CD4-positive, alpha-beta T cell treated with Interleukin-10 for 1 hour (primary cell): ENCODE data around the gene CYP2S1.
"Not testable (repeated sequence)": the region's sequence is repeated elsewhere in the genome, so short reads cannot be mapped to it uniquely, and the experiment has no call there.

Source experiments
- DNase-seq: peaks from one replicate; pipeline ENCODE4 v3.0.0-alpha.2; 2020

CYP2S1 gene, protein sequence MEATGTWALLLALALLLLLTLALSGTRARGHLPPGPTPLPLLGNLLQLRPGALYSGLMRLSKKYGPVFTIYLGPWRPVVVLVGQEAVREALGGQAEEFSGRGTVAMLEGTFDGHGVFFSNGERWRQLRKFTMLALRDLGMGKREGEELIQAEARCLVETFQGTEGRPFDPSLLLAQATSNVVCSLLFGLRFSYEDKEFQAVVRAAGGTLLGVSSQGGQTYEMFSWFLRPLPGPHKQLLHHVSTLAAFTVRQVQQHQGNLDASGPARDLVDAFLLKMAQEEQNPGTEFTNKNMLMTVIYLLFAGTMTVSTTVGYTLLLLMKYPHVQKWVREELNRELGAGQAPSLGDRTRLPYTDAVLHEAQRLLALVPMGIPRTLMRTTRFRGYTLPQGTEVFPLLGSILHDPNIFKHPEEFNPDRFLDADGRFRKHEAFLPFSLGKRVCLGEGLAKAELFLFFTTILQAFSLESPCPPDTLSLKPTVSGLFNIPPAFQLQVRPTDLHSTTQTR

DNA sequence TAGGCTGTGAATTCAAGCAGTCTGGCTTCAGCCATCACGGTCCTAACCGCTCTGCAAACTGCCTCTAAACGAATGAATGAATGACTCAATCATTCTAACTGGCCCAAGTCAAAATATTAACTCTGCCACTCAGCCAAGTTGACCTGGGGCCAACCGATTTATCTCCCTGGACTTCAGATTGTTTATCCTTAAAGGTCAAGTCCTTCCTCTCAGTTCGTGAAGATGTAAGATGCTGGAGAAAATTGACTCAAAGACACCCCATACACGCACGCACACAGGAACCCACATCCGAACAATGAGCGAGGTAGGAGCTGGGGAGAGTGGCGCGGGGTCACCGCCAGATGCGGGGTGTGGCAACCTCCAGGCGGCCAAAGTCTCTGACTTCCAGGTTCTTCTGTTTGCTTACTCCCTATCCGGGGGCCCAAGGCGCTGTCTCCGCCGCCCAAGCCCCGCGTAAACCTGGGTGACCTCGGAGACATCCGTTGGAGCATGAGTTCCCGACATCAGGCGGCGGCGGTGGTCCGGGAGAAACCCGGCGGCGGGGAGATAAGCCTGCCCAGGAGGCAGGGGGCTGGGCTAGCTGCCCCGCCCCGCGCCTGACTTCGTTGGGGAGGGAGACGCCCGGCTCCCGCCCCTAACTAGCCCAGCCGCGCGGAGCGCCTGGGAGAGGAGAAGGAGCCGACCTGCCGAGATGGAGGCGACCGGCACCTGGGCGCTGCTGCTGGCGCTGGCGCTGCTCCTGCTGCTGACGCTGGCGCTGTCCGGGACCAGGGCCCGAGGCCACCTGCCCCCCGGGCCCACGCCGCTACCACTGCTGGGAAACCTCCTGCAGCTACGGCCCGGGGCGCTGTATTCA is at the start of gene CYP2S1:
TSS of gene CYP2S1 (plus strand) at position 646 of the 856 bp plus-strand sequence. CDS start at position 692, 46 bp downstream.
- DNase-seq, result no peak

- peak; percentile 92 for DNase-seq
These were observed 48.6 kb upstream of the CYP2S1 start for GRCh38 chr19:41144403-41144802.

DNA sequence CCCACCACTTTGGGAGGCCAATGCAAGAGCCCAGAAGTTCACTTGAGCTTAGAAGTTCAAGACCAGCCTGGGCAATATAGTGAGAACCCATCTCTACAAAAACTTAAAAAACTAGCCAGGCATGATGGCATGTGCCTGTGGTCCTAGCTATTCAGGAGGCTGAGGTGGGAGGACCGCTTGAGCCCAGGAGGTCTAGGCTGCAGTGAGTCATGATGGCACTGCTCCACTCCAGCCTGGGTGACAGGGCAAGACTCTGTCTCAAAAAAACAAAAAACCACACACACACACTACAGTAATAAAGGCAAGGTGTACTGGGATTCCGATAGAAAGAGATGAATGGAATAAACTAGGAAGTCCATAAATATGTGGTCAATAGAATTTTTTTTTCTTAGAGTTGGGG is 43.2 kb upstream of the CYP2S1 start:
- no peak for DNase-seq

DNA sequence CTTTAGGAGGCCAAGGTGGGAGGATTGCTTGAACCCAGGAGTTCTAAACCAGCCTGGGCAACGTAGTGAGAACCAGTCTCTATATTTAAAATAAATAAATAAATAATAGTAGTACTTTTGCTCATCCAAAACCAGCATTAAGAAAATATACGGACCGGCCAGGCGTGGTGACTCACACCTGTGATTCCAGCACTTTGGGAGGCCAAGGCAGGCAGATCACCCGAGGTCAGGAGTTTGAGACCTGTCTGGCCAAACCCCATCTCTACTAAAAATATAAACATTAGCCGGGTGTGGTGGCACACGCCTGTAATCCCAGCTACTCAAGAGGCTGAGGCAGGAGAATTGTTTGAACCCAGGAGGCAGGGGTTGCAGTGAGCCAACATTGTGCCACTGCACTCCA is 42.0 kb upstream of the CYP2S1 start:
- not testable (repeated sequence) for DNase-seq

DNA sequence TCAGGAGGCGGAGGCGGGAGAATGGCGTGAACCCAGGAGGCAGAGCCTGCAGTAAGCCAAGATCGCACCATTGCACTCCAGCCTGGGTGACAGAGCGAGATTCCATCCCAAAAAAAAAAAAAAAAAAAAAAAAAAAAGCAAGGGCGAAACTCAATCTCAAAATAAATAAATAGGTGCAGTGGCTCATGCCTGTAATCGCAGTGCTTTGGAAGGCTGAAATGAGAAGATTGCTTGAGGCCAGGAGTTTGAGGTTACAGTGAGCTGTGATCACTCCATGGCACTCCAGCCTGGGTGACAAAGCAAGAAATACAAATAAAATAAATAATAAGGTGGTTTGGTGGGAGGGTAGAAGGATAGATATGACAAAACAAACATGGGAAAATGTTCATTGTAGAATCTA is 39.0 kb upstream of the CYP2S1 start:
- no peak for DNase-seq

GRCh38 chr19:41156207-41156606 is 36.8 kb upstream of the CYP2S1 start:
- no peak for DNase-seq

DNA sequence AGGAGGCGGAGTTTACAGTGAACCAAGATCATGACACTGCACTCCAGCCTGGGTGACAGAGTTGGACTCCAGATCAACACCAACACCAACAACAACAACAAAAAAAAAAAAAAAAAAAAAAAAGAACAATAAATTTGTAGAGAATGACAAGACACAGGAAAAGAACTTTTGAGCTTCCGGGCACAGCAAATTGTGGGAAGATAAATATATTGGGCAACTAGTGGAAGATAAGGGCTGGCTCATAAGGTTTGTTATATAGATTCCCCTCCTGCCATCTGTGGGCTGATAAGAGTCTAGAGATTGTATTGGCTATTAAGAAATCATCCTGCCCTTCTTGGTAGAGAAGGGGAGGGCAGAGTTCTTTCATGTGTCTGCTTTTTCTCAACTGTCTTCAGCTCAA is 33.1 kb upstream of the CYP2S1 start:
- DNase-seq, result no peak

- no peak for DNase-seq
These were observed 31.1 kb upstream of the CYP2S1 start for GRCh38 chr19:41161903-41162302.

DNA sequence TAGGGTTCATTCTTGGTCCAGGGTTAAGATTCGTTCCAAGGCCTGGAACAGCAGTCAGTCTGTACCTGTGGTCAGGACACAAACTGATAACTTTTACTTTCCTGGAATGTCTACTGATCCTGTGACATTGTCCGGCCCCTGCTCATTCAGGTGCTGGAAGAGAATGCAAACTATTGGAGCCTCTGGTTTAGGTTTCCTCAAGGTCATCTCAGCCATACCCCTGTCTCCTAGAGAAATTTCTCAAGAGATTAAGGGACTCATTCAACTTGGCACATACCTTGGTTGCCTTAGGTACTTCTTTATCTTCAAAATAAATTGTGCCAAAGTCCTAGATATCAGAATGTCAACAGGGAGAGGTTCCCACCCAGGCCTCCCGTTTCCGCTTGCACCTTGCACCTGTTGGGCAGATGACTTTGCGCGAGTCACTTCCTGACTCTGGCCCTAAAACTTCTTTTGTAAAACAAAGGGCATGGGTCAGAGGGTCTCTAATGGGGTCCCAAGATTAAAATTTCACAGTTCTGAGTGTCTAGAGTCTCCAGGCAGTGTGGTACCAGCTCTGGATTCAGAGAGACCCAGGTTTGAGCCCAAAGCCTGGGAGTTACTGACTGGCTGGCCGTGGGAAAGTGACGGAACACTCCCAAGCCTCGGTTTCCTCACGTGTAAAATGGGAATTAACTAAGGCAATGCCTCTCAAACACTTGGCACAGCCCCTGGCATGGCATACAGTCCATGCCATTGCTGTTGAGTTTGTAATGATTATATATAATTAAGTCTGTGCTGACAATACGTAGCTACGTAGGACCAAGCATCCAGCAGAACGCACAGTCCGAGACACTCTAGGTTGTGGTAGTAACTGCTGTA is 25.8 kb upstream of the CYP2S1 start:
- DNase-seq, result no peak

- DNase-seq, result no peak
These were observed 20.5 kb upstream of the CYP2S1 start for GRCh38 chr19:41172297-41173164.

- no peak for DNase-seq
These were observed 18.6 kb upstream of the CYP2S1 start for GRCh38 chr19:41174297-41174928.

DNA sequence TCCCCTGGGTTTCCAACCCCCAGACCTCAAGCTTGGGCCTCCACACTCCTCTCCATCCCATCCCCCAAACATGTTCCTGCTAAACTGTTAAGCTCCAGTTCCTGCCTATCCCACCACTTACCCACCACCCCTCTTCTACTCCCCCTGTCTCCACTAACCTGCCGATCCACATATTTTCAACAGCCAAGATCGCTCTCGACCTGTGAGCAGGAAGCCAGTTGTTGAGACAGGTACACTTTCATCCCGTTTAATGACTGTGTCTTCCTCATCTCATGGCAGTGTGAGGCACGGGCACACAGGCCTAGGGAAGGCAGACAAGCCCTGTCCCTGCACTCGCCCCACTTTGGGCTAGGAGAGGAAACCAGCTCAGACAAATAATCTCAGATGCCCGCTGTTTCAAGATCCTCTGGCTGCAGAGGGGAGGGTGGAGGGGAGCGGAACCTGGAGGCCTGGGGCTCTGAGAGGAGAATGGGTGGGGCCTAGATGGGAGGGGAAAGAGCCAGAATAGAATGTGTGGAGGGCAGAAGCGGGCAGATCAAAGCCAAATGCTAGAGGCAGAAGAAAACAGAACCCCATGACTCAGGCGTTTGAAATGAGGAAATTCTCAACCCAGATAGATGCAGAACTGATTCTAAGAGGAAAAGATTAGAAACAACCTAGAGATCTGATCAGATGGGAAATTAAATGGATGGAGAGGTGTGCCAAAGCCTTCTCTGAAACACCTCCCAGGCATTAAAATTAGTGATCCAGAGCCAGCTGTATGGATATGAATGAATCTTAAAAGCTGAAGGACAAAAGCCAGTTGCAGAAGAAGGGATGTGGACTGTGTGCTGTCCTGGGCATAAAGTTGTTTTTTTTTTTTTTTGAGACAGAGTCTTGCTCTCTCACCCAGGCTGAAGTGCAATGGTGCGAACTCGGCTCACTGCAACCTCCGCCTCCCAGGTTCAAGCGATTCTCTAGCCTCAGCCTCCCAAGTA is 16.9 kb upstream of the CYP2S1 start:
- peak; percentile 43 for DNase-seq

DNA sequence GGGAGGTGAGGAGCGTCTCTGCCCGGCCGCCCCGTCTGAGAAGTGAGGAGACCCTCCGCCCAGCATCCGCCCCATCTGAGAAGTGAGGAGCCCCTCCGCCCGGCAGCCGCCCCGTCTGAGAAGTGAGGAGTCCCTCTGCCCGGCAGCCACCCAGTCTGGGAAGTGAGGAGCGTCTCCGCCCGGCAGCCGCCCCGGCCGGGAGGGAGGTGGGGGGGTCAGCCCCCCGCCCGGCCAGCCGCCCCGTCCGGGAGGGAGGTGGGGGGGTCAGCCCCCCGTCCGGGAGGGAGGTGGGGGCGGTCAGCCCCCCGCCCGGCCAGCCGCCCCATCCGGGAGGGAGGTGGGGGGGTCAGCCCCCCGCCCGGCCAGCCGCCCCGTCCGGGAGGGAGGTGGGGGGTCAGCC is 12.8 kb upstream of the CYP2S1 start:
- DNase-seq, result not testable (repeated sequence)

DNA sequence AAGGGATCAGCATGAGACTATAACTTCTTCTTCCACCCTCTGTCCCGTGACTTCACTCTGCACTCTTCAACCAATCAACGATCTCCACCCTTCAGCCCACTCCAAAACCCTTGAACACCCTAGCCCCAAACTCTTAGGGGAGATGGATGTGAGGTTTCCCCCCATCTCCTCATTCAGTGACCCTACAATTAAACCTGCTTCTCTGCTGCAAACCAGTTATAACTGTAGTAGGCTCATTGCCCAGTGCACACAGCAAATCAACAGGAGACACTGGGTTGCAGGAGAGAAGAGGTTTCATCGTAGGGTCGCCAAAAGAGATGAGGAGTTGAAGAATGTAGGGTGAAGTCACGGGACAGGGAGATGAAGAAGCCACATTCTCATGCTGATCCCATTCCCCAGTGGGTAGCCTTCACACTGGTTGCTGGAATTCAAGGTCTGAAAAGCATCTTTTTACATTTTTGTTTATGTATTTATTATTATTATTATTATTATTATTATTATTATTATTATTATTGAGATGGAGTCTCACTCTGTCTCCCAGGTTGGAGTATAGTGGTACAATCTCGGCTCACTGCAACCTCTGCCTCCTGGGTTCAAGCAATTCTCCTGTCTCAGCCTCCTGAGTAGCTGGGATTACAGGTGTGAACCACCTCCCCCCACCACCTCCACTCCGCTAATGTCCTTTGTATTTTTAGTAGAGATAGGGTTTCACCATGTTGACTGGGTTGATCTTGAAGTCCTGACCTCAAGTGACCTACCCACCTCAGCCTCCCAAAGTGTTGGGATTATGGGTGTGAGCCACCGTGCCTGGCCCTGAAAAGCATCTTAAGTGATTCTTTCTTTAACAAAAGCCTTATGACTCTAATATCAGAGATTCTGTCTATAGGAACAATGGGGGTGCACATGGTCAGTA is 5.8 kb upstream of the CYP2S1 start:
- DNase-seq, result no peak

GRCh38 chr19:41187884-41188279 is 5.1 kb upstream of the CYP2S1 start:
- no peak for DNase-seq

DNA sequence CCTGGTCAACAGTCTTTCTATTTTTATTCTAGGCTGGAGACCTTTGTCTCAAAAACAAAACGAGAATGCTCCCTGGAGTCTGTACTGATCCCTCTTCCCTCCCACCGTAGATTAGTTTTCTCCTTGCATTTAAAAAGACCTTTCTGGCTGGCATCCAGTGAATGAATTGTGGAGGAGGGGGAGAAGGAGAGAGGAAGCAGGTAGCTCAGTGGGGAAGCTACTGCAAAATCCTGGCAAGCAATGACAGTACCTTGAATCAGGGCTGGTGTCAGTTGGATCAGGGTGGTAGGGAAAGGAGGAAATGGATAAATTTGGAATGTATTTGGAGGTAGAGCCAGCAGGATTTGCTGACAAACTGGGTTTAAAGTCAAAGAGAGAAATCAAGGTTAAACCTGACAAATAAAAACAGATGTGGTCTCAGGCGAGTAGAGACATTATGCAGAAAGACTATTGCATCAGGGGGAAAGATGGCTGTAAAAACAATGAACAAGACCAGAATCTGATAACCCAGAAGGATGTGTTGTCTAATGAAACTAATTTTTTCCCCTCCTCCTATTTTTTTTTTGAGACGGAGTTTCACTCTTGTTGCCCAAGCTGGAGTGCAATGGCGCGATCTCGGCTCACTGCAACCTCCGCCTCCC is 3.5 kb upstream of the CYP2S1 start:
- no peak for DNase-seq

DNA sequence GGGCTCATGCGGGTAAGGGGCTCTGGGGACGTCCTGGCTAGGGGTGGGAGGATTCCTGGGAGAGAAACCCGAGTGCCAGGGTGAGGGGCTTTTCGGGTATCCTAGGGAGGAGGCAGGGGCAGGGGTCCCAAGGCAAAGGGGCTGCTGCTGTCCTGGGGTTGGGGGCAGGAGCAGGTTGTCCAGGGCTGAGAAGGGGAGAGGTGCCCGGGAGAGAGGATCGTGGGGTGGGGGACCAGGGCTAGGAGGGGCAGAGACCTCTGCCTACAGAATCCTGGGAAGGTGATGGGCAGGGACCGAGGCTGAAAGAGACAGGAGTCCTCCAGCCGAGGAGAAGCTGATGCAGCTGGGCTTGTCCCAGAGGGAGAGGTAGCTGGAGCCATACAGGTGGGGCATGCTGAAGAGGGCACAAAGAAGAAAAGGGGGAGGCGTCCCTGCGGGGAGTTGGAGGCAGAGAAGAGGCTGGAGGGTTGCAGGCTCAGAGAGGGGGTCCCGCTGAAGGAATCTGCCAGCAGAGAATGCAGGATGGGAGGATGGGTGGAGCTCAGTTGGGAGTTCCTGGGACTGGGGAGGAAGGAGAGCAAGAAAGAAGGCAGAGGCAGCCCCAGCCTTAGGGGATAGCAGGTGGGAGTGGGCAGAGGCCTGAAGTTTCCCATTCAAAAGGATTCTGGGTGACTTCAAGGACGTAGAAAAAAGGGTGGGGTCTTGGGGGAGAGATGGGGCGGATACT is 574 bp downstream of the CYP2S1 start:
- DNase-seq, result no peak

DNA sequence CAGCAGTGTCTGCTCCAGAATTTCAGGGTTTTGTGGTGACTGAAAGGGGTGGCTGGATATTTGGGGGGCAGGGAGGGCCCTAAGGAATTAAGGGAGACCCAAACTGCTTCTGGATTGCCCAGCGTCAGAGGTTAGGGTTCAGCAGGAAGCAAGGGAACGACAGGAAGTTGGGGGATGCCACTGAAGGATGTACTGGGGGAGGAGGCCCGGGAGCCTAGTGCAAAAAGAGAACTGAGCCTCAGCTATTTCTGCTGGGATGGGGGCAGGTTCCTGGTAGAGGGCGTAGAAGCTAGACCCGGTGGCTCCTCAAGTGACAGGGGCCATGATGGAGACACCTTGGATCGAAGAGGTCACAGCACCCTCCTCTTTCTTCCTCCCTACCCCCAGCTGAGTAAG is 1.1 kb downstream of the CYP2S1 start:
- no peak for DNase-seq
